IMR-90 (cell line): Measurements from ENCODE around the gene MPST. TPM values are rescaled to one million over a fixed set of nuclear protein-coding genes. Genes with fewer than 3 reads are reported as not detected.

Source experiments
- ATAC-seq: fragments of 200-7000 bp; cut with Tn5 transposase; 2 replicates; pipeline ENCODE4 v1.9.1; 2020; ENCODE audit warnings: low read depth, mild to moderate bottlenecking, moderate library complexity
- BruUV-seq: library from RNA; stranded (reverse); fragments of 400-500 nt; replicated peaks from 2 replicates; lab custom pipeline; 2021; lab: Mats Ljungman, UMichigan
- CTCF ChIA-PET: fragments of 300-600 bp; formaldehyde crosslinking; extraction: SDS; loops from one replicate; lab custom pipeline; 2021; ENCODE audit warnings: antibody characterized with exemption; lab: Yijun Ruan, JAX
- POLR2A ChIA-PET: fragments of 300-600 bp; sonication (Branson Sonifier 250); formaldehyde crosslinking; loops from one replicate; lab custom pipeline; 2022; ENCODE audit warnings: antibody characterized with exemption; ENCODE audit not compliant: unreplicated experiment; lab: Charles Lee
- DNase-seq: peaks from one replicate; pipeline ENCODE4 v3.0.0; 2013
- H2AFZ ChIP-seq: replicated peaks from 2 replicates; pipeline ENCODE3; 2013; ENCODE audit warnings: low read length, mild to moderate bottlenecking; ENCODE audit not compliant: poor library complexity
- H2AK5ac ChIP-seq: 2 replicates; pipeline ENCODE4 v1.6.1; 2013; ENCODE audit warnings: low read depth, low read length, inconsistent platforms
- H2AK9ac ChIP-seq: replicated peaks from 2 replicates; pipeline ENCODE3; 2013; ENCODE audit warnings: mild to moderate bottlenecking, low read depth, low read length, moderate library complexity; ENCODE audit not compliant: poor library complexity
- H2BK120ac ChIP-seq: 2 replicates; pipeline ENCODE4 v1.6.1; 2013; ENCODE audit warnings: low read depth, low read length, inconsistent platforms
- H2BK15ac ChIP-seq: 3 replicates; pipeline ENCODE4 v1.6.1; 2013; ENCODE audit warnings: low read depth, low read length, inconsistent platforms
- H2BK20ac ChIP-seq: 2 replicates; pipeline ENCODE4 v1.6.1; 2013; ENCODE audit warnings: low read depth, mild to moderate bottlenecking, inconsistent platforms, low read length, moderate library complexity
- H2BK5ac ChIP-seq: 2 replicates; pipeline ENCODE4 v1.6.1; 2013; ENCODE audit warnings: mild to moderate bottlenecking, low read depth, low read length, inconsistent platforms; ENCODE audit not compliant: poor library complexity, severe bottlenecking
- H3K14ac ChIP-seq: replicated peaks from 2 replicates; pipeline ENCODE4 v1.6.1; 2013; ENCODE audit warnings: low read depth, low read length, inconsistent platforms
- H3K18ac ChIP-seq: 2 replicates; pipeline ENCODE4 v1.6.1; 2013; ENCODE audit warnings: low read depth, low read length, control low read depth
- H3K23ac ChIP-seq: 2 replicates; pipeline ENCODE4 v1.6.1; 2013; ENCODE audit warnings: low read depth, low read length, inconsistent platforms
- H3K27ac ChIP-seq: 2 replicates; pipeline ENCODE4 v1.5.1; 2013; ENCODE audit warnings: mild to moderate bottlenecking, control low read depth, low read length; ENCODE audit not compliant: insufficient read depth
- H3K27me3 ChIP-seq: 2 replicates; pipeline ENCODE4 v1.6.1; 2013; ENCODE audit warnings: low read length; ENCODE audit not compliant: control insufficient read depth, insufficient read depth
- H3K36me3 ChIP-seq: 2 replicates; pipeline ENCODE4 v1.6.1; 2013; ENCODE audit warnings: low read length, mixed read lengths; ENCODE audit not compliant: control insufficient read depth, insufficient read depth
- H3K4ac ChIP-seq: 2 replicates; pipeline ENCODE4 v1.6.1; 2013; ENCODE audit warnings: low read depth, low read length, inconsistent platforms
- H3K4me1 ChIP-seq: 2 replicates; pipeline ENCODE4 v1.6.1; 2013; ENCODE audit warnings: low read length, mixed read lengths; ENCODE audit not compliant: control insufficient read depth, insufficient read depth
- H3K4me2 ChIP-seq: 2 replicates; pipeline ENCODE4 v1.6.1; 2013; ENCODE audit warnings: low read depth, mild to moderate bottlenecking, control low read depth, low read length, moderate library complexity
- H3K4me3 ChIP-seq: 2 replicates; pipeline ENCODE4 v1.5.1; 2013; ENCODE audit warnings: low read depth, mild to moderate bottlenecking, control low read depth, low read length, moderate library complexity; ENCODE audit not compliant: insufficient read depth
- H3K56ac ChIP-seq: 2 replicates; pipeline ENCODE4 v1.6.1; 2013; ENCODE audit warnings: low read length, inconsistent platforms; ENCODE audit not compliant: insufficient read depth; ENCODE audit errors: extremely low read depth
- H3K79me1 ChIP-seq, 2 experiments: 2 replicates each; pipeline ENCODE4 v1.6.1; 2013; ENCODE audit warnings: low read length in 2 of 2, inconsistent platforms in 1 of 2, low read depth in 1 of 2
- H3K9ac ChIP-seq: 2 replicates; pipeline ENCODE4 v1.6.1; 2013; ENCODE audit warnings: low read depth, low read length, control low read depth
- H3K9me1 ChIP-seq: 2 replicates; pipeline ENCODE4 v1.6.1; 2013; ENCODE audit warnings: low read length, inconsistent platforms; ENCODE audit not compliant: insufficient read depth
- H3K9me3 ChIP-seq: 2 replicates; pipeline ENCODE4 v1.6.1; 2013; ENCODE audit warnings: low read length; ENCODE audit not compliant: control insufficient read depth, insufficient read depth
- H4K20me1 ChIP-seq: 2 replicates; pipeline ENCODE4 v1.6.1; 2013; ENCODE audit warnings: low read length, inconsistent platforms; ENCODE audit not compliant: insufficient read depth
- H4K5ac ChIP-seq: 2 replicates; pipeline ENCODE4 v1.6.1; 2013; ENCODE audit warnings: mild to moderate bottlenecking, low read depth, low read length, control low read depth
- H4K8ac ChIP-seq, 2 experiments: 2 replicates each; pipeline ENCODE4 v1.6.1; 2013; ENCODE audit warnings: low read depth in 2 of 2, low read length in 2 of 2, control low read depth in 1 of 2, inconsistent platforms in 1 of 2
- H4K91ac ChIP-seq: 2 replicates; pipeline ENCODE4 v1.6.1; 2013; ENCODE audit warnings: low read depth, low read length, inconsistent platforms; ENCODE audit not compliant: insufficient read depth
- MXI1 ChIP-seq: IDR thresholded peaks from 2 replicates; pipeline ENCODE4 v1.6.1; 2012; ENCODE audit warnings: low read depth, mild to moderate bottlenecking, low read length, moderate library complexity, borderline replicate concordance
- POLR2A ChIP-seq: IDR thresholded peaks from 2 replicates; pipeline ENCODE4 v1.6.1; 2012; ENCODE audit warnings: mild to moderate bottlenecking, low read depth, low read length
- RAD21 ChIP-seq: IDR thresholded peaks from 2 replicates; pipeline ENCODE4 v1.6.1; 2012; ENCODE audit warnings: low read length, improper control_type of control experiment
- WGBS, 2 experiments: methylation state at CpG; one replicate each; pipeline versions ENCODE4 v1.1.5 to v1.1.7; 2013; ENCODE audit warnings: missing lambda C conversion rate in 2 of 2; ENCODE audit not compliant: insufficient read length in 1 of 2; ENCODE audit errors: extremely low coverage in 2 of 2; 5-methylcytosine and 5-hydroxymethylcytosine counted together
- dilution Hi-C: fragments of 300-500 bp; cut with HindIII; formaldehyde crosslinking; loops from one replicate; pipeline ENCODE4 v1.14.3; 2018; ENCODE audit warnings: low sequenced_read_pairs; ENCODE audit not compliant: unreplicated experiment
- in situ Hi-C: fragments of 300-500 bp; cut with MboI; formaldehyde crosslinking; loops from 3 replicates; pipeline ENCODE4 v1.14.3; 2019; ENCODE audit warnings: low sequenced_read_pairs, inconsistent platforms, mixed read lengths
- intact Hi-C: fragments of 100-400 bp; cut with micrococcal nuclease; formaldehyde crosslinking; loops from 2 replicates; pipeline ENCODE4 v1.10.0; 2022
- polyA plus RNA-seq, 3 experiments: library from polyadenylated mRNA; depleted of rRNA; stranded (reverse); fragments of >200 nt; gene quantifications; 2 replicates each; pipeline ENCODE4 v1.2.3, GENCODE V29; 2012; ENCODE audit warnings: low replicate concordance in 1 of 3
- total RNA-seq: library from RNA; depleted of rRNA; stranded (reverse); fragments of >200 nt; gene quantifications from 2 replicates; pipeline ENCODE4 v1.2.3, GENCODE V29; 2012
- TF ChIP-seq, protein P1 (sequence below): conservative IDR thresholded peaks from 2 replicates; pipeline ENCODE4 v1.5.1; 2012; ENCODE audit warnings: mild to moderate bottlenecking, low read depth, low read length, improper control_type of control experiment

Gene MPST
- total and polyA plus RNA-seq, 2 of the 4 experiments (the other 2 are of a cell fraction) = 19.2 to 43.0 TPM

DNA sequence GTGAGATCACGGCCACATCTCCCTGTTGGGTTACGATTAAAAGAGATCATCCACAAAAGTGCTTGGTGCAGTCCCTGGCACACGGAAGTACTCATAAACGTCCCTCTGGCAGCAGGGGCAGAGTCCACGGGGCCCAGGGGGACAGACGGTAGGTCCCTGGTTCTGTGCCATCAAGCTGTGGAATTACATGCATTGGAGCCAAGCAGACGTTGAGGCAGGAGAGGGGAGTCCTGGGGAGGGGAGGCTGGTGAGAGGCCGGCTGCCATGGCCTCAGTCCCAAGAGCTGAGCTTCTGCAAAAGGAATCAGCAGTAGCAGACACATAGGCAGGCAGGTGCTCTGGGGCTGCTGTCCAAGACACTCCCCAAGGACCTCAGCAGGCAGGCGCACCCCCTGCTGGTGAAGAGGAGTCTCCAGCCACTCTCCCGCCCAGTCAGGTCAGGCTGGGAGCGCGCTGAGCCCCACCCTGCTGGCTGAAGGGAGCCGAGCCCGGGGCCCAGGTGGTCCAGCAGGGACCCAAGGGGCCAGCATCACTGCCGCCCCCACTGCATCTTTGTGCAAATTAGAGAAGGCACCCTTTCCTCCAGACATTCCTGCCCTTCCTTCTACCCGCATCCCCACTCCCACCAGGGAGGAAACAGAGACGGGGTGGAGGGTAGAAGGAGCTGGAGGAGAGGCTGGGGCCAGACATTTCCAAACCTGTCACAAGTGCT is 24.4 kb downstream of the MPST start:
- Histone ChIP-seq H2AK9ac (no peak overlapping the region), H4K8ac (no peak overlapping the region), H4K91ac (no peak overlapping the region), H3K27me3 (no peaks in the 10 kb centered on the region; the same call in 1 of the 2 replicates), H3K27ac (no peak overlapping the region), H2BK15ac (no peak overlapping the region), H3K18ac (no peak overlapping the region), H3K9ac (no peak overlapping the region), H3K79me1 (no peaks in the 10 kb centered on the region), H3K36me3 (no peaks in the 10 kb centered on the region), H4K5ac (no peak overlapping the region), H2BK120ac (no peak overlapping the region), H2AFZ (peak overlapping the region; percentile 32), H2AK5ac (no peak overlapping the region), H3K4ac (no peak overlapping the region), H3K23ac (no peak overlapping the region), H3K4me2 (no peak overlapping the region), H2BK20ac (no peak overlapping the region), H3K9me1 (peaks cover 9% of the 10 kb centered on the region; the same call in 1 of the 2 replicates), H3K14ac (no peak overlapping the region), H3K9me3 (no peaks in the 10 kb centered on the region), H2BK5ac (no peak overlapping the region), H3K56ac (no peak overlapping the region), H3K4me3 (no peak overlapping the region), H4K20me1 (no peaks in the 10 kb centered on the region), H3K4me1 (peaks cover 3% of the 10 kb centered on the region)
- ATAC-seq = peak; percentile 62
- peak; percentile 28 for DNase-seq
- ChIA-PET POLR2A (no interaction called here), CTCF (interaction anchor here (0.6 kb wide), 1 partner anchor 17 kb away, joined by 3 read pairs; no protein-coding TSS in a partner anchor)
- intact Hi-C loops = no loop called here
- dilution Hi-C loops = no loop called here
- TF ChIP-seq RAD21 = peak; percentile 36; the same call in 1 of the 2 replicates
- TF ChIP-seq MXI1 = no peak
- no peak for TF ChIP-seq POLR2A
- TF ChIP-seq, protein P1, sequence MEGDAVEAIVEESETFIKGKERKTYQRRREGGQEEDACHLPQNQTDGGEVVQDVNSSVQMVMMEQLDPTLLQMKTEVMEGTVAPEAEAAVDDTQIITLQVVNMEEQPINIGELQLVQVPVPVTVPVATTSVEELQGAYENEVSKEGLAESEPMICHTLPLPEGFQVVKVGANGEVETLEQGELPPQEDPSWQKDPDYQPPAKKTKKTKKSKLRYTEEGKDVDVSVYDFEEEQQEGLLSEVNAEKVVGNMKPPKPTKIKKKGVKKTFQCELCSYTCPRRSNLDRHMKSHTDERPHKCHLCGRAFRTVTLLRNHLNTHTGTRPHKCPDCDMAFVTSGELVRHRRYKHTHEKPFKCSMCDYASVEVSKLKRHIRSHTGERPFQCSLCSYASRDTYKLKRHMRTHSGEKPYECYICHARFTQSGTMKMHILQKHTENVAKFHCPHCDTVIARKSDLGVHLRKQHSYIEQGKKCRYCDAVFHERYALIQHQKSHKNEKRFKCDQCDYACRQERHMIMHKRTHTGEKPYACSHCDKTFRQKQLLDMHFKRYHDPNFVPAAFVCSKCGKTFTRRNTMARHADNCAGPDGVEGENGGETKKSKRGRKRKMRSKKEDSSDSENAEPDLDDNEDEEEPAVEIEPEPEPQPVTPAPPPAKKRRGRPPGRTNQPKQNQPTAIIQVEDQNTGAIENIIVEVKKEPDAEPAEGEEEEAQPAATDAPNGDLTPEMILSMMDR = peak; percentile 38
- 50% methylated on average over 3 of the region's 17 CpGs; no CpG with 5 or more reads in 1 of the 2 experiments for WGBS, 2 experiments
- in situ Hi-C loops = no loop called here
- no TSS peak for BruUV-seq
